ENCODE measurements around the gene PANK3.
"Not testable (repeated sequence)": the region's sequence is repeated elsewhere in the genome, so short reads cannot be mapped to it uniquely, and the experiment has no call there.

Gene PANK3

DNA sequence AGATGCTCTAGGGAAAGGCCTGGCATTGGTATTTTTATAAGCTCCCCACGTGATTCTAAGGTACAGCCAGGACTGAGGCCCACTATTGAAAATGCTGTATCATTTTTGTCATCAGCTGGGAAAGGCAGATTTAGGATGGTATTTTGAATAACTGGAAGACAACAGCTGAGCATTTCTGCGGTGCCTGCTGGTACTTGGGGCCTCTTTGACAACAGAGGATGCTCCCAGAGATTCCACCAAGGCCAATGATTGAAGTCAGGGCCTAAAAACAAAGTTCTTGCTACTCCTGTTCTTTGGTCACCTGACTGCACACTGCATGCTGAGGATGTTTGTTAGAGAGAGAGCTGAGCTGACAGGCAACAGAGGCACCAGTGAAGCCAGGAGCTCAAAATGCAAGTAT lies 42.0 kb downstream of the PANK3 start:
- no peak overlapping the region for H3K4me3 ChIP-seq (ENCODE audit: low read depth in 1 of 2, low read length in 2 of 2)
- peaks cover 0 to 7% of the 10 kb centered on the region in 2 donors for H3K27me3 ChIP-seq (ENCODE audit: control insufficient read depth in 1 of 2, insufficient read depth in 2 of 2, low read length in 2 of 2)
- no peak overlapping the region for H3K27ac ChIP-seq (ENCODE audit: low read depth, low read length)
- H3K9ac ChIP-seq (ENCODE audit: low read length): no peak overlapping the region
- H3K4me1 ChIP-seq (ENCODE audit: insufficient read depth, low read length): no peaks in the 10 kb centered on the region
- H3K36me3 ChIP-seq (ENCODE audit: insufficient read depth, low read length): no peaks in the 10 kb centered on the region
- H3K9me3 ChIP-seq (ENCODE audit: low read length): no peaks in the 10 kb centered on the region

DNA sequence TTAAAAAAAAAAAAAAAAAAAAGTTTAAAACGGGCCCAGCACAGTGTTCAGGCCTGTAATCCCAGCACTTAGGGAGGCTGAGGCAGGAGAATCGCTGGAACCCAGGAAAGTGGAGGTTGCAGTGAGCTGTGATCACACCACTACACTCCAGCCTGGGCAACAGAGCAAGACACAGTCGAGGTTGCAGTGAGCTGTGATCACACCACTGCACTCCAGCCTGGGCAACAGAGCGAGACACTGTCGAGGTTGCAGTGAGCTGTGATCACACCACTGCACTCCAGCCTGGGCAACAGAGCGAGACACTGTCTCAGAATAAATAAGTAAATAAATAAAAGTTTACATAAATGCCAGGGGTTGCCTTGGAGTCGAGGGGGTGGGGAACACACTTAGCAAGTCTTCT lies 44.8 kb downstream of the PANK3 start:
- H3K4me1 ChIP-seq (ENCODE audit: insufficient read depth, low read length); H3K27ac ChIP-seq (ENCODE audit: low read depth, low read length); H3K4me3 ChIP-seq (ENCODE audit: low read depth in 1 of 2, low read length in 2 of 2); H3K9ac ChIP-seq (ENCODE audit: low read length); H3K36me3 ChIP-seq (ENCODE audit: insufficient read depth, low read length); H3K9me3 ChIP-seq (ENCODE audit: low read length): not testable (repeated sequence)
- H3K27me3 ChIP-seq (ENCODE audit: control insufficient read depth in 1 of 2, insufficient read depth in 2 of 2, low read length in 2 of 2): peaks cover 6 to 30% of the 10 kb centered on the region in 2 donors

DNA sequence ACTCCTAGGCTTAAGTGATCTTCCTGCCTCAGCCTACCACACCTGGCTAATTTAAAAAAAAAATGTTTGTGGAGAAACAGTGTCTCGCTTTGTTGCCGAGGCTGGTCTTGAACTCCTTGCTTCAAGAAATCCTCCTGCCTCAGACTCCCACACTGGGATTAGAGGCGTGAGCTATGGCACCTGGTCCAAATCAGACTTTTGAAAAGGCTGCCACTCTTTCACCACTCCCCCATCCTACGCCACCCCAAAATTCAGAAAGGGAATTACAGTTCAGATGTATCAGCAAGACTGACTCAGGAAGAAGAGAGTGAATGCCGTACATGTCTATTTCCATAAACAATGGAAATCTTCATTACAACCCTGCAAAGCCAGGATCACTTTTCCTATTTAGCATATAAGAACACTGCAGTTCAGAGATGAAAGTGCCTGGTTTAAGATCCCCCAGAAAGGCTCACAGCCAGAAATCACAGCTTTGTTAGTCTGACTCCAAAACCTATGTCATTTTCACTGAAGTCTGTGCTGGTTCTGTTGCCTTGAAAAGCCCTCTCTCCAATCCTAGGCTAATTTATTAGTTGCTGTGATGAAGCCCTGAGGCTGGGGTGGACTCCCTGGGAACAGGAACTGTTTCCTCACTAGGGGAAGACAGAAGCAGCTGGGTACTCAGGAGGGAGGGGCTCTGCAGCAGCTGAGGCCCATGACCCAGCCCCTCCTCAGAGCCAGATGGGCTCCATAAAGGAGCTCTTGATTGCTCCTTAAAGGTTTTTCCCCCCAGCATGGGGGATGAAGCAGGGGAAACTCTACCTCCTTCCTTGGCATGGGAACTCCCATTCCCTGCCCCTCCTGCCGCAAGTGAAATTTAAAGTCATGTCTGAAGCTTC lies 46.9 kb downstream of the PANK3 start:
- H3K36me3 ChIP-seq (ENCODE audit: insufficient read depth, low read length): no peaks in the 10 kb centered on the region
- H3K4me3 ChIP-seq (ENCODE audit: low read depth in 1 of 2, low read length in 2 of 2): no peak overlapping the region
- H3K27ac ChIP-seq (ENCODE audit: low read depth, low read length): no peak overlapping the region
- H3K27me3 ChIP-seq (ENCODE audit: control insufficient read depth in 1 of 2, insufficient read depth in 2 of 2, low read length in 2 of 2): peaks cover 6 to 30% of the 10 kb centered on the region in 2 donors
- no peaks in the 10 kb centered on the region for H3K4me1 ChIP-seq (ENCODE audit: insufficient read depth, low read length)
- H3K9me3 ChIP-seq (ENCODE audit: low read length): no peaks in the 10 kb centered on the region
- H3K9ac ChIP-seq (ENCODE audit: low read length): no peak overlapping the region

DNA sequence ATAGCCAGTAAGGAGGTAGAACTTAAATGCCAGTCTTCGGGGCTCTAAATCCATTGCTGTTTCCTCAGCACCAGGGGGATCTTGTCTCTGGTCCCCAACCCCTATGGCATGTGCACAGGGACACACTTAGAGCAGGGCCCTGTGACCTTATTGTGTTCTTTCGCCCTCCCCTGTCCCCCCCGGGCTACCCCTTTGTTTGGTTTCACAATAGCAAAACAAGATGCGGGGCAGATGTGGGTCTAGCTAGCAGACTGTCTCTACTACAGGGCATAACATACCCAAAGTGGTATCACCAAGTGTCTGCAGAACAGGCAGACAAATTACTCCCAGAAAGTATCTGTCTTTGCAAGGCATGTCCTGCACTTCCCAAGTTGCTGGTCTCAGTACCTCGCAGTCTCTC lies 48.0 kb downstream of the PANK3 start:
- no peak overlapping the region for H3K4me3 ChIP-seq (ENCODE audit: low read depth in 1 of 2, low read length in 2 of 2)
- no peaks in the 10 kb centered on the region for H3K4me1 ChIP-seq (ENCODE audit: insufficient read depth, low read length)
- peaks cover 6 to 30% of the 10 kb centered on the region in 2 donors for H3K27me3 ChIP-seq (ENCODE audit: control insufficient read depth in 1 of 2, insufficient read depth in 2 of 2, low read length in 2 of 2)
- no peaks in the 10 kb centered on the region for H3K36me3 ChIP-seq (ENCODE audit: insufficient read depth, low read length)
- H3K27ac ChIP-seq (ENCODE audit: low read depth, low read length): no peak overlapping the region
- H3K9me3 ChIP-seq (ENCODE audit: low read length): no peaks in the 10 kb centered on the region
- no peak overlapping the region for H3K9ac ChIP-seq (ENCODE audit: low read length)

DNA sequence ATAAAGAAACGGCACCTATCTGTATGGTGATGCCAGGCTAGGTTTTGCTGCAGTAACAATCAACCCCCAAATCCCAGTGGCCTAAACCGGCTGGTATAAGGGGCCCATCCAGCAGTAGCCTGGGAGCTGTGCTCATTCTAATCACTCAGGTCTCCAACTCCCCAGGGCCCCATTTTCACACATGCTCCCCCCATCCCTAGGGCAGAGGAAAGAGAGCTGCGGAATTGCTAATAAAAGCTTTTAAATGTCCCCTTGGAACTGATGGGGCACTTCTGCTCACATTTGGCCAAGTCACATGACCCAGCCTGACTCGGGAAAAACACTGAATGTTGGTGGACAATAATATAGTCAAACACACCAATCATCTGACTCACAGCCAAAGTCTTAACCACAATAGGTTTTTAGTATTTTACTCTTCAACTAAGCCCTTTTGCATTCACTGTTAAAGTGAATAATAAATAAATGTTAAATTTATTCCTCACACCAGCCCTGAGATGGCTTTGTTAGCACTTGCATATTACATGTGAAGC lies 48.5 kb downstream of the PANK3 start:
- Histone ChIP-seq H3K9me3 (ENCODE audit: low read length) (no peaks in the 10 kb centered on the region), H3K4me1 (ENCODE audit: insufficient read depth, low read length) (no peaks in the 10 kb centered on the region), H3K27me3 (ENCODE audit: control insufficient read depth in 1 of 2, insufficient read depth in 2 of 2, low read length in 2 of 2) (peaks cover 6 to 30% of the 10 kb centered on the region in 2 donors), H3K27ac (ENCODE audit: low read depth, low read length) (no peak overlapping the region), H3K4me3 (ENCODE audit: low read depth in 1 of 2, low read length in 2 of 2) (no peak overlapping the region), H3K36me3 (ENCODE audit: insufficient read depth, low read length) (no peaks in the 10 kb centered on the region), H3K9ac (ENCODE audit: low read length) (no peak overlapping the region)

DNA sequence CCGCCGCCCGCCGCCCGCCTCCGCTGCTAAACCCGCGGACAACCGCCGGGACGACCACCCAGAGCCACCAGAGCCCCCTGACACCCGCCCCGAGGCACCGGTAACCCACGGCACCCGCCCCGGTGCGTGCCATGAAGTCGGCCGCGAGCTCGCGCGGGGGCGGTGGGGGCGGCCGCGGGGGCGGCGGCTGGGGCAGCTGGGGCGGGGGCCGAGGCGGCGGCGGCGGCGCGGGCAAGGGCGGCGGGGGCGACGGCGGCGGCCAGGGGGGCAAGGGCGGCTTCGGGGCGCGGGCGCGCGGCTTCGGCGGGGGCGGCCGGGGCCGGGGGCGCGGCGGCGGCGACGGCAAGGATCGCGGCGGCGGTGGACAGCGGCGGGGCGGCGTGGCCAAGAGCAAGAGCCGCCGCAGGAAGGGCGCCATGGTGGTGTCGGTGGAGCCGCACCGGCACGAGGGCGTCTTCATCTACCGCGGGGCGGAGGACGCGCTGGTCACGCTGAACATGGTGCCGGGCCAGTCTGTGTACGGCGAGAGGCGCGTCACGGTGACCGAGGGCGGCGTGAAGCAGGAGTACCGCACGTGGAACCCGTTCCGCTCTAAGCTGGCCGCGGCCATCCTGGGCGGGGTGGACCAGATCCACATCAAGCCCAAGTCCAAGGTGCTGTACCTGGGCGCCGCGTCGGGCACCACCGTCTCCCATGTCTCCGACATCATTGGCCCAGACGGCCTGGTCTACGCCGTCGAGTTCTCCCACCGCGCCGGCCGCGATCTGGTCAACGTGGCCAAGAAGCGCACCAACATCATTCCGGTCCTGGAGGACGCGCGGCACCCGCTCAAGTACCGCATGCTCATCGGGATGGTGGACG lies 49.6 kb downstream of the PANK3 start:
- Histone ChIP-seq H3K27ac (ENCODE audit: low read depth, low read length) (no peak overlapping the region), H3K4me3 (ENCODE audit: low read depth in 1 of 2, low read length in 2 of 2) (no peak overlapping the region), H3K27me3 (ENCODE audit: control insufficient read depth in 1 of 2, insufficient read depth in 2 of 2, low read length in 2 of 2) (peaks cover 6 to 30% of the 10 kb centered on the region in 2 donors), H3K9ac (ENCODE audit: low read length) (no peak overlapping the region), H3K4me1 (ENCODE audit: insufficient read depth, low read length) (no peaks in the 10 kb centered on the region), H3K9me3 (ENCODE audit: low read length) (no peaks in the 10 kb centered on the region), H3K36me3 (ENCODE audit: insufficient read depth, low read length) (no peaks in the 10 kb centered on the region)

DNA sequence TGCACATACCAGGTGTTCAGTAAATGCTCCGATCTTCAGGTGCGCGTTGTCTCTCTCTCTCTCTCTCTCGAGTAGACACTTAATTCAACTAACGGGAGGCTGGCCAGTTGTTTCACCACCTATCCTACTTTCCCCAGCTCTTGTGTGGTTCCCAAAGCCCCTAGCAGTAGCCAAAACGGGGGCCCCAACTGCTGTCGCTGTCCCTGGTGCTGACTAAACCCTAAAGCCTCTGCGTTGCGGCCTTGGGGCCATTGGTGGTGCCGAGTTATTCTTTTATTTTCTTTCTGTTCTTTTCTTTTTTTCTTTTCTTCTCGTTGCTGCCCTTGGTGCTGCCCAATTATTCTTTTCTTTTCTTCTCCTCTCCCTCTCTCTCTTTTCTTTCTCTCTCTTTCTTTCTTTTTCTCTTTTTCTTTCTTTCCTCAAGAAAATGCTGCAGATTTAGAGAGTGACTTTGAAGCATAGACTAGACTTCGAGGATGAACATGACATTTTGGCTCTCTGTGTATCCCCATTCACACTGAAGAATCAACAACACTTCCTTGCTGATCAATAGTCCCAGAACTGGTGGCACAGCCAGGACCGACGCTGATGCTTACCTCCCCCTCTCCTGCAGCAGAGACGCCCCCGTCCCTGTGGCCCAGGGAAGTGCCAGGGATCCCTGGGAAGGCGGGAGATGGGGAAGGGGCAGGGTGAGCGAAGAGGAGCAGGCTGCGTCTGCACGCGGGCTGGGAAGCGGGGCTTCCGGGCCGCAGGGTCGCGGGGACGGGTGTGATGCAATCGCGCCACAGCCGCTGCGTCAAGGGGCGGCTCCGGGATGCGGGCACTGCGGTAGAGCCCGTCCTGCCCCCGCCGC lies 50.4 kb downstream of the PANK3 start, which contains the start of gene FBLL1:
Gene FBLL1 (plus strand): TSS at position 785 of the 853 bp plus-strand sequence. CDS start 200 bp downstream, outside the sequence.
- Histone ChIP-seq H3K27me3 (ENCODE audit: control insufficient read depth in 1 of 2, insufficient read depth in 2 of 2, low read length in 2 of 2) (peaks cover 6 to 30% of the 10 kb centered on the region in 2 donors), H3K36me3 (ENCODE audit: insufficient read depth, low read length) (no peaks in the 10 kb centered on the region), H3K27ac (ENCODE audit: low read depth, low read length) (no peak within 1 kb of the TSS), H3K4me1 (ENCODE audit: insufficient read depth, low read length) (no peaks in the 10 kb centered on the region), H3K4me3 (ENCODE audit: low read depth in 1 of 2, low read length in 2 of 2) (no peak within 1 kb of the TSS), H3K9me3 (ENCODE audit: low read length) (no peaks in the 10 kb centered on the region), H3K9ac (ENCODE audit: low read length) (no peak within 1 kb of the TSS)

DNA sequence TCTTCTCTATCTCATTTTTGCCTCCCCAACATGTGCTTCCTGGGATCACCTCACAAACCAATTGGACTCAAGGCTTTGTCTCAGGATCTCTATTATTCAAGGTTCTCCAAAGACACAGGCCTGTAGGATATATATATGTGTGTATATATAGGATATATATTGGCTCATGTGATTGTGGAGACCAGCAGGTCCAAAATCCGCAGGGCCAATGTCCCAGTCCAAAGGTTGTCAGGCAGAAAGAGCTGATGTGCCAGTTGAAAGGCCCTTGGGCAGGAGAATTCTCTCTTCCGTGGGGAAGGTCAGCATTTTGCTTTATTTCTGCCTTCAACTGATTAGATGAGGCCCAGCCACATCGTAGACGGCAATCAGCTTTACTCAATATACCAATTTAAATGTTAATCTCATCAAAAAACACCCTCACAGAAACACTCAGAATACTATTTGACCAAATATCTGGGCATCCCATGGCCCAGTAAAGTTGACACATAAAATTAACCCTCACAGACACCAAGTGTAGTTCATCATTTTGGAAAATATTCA lies 51.3 kb downstream of the PANK3 start:
- peaks cover 6 to 30% of the 10 kb centered on the region in 2 donors for H3K27me3 ChIP-seq (ENCODE audit: control insufficient read depth in 1 of 2, insufficient read depth in 2 of 2, low read length in 2 of 2)
- no peaks in the 10 kb centered on the region for H3K4me1 ChIP-seq (ENCODE audit: insufficient read depth, low read length)
- H3K9me3 ChIP-seq (ENCODE audit: low read length): no peaks in the 10 kb centered on the region
- H3K4me3 ChIP-seq (ENCODE audit: low read depth in 1 of 2, low read length in 2 of 2): no peak overlapping the region
- H3K36me3 ChIP-seq (ENCODE audit: insufficient read depth, low read length): no peaks in the 10 kb centered on the region
- no peak overlapping the region for H3K9ac ChIP-seq (ENCODE audit: low read length)
- no peak overlapping the region for H3K27ac ChIP-seq (ENCODE audit: low read depth, low read length)

DNA sequence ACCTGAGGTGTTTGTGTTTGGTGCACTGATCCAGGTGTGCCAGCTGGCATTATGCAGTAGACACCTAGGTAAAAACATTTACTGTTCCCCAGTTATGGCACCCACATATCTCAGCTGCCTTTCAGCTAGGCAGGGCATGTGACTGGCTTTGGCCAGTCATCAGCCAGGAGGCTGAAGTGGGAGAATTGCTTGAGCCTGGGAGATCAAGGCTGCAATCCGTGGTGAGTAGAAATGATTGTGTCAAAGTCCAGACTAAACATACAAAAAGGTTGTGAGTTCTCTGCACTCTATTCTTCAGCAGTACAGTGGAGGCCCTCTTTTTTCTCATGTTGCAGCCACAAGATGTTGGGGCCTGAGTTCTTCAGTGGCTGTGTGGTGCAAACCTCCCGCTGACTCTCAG lies 53.3 kb downstream of the PANK3 start:
- H3K27me3 ChIP-seq (ENCODE audit: control insufficient read depth in 1 of 2, insufficient read depth in 2 of 2, low read length in 2 of 2): peaks cover 0 to 13% of the 10 kb centered on the region in 2 donors

DNA sequence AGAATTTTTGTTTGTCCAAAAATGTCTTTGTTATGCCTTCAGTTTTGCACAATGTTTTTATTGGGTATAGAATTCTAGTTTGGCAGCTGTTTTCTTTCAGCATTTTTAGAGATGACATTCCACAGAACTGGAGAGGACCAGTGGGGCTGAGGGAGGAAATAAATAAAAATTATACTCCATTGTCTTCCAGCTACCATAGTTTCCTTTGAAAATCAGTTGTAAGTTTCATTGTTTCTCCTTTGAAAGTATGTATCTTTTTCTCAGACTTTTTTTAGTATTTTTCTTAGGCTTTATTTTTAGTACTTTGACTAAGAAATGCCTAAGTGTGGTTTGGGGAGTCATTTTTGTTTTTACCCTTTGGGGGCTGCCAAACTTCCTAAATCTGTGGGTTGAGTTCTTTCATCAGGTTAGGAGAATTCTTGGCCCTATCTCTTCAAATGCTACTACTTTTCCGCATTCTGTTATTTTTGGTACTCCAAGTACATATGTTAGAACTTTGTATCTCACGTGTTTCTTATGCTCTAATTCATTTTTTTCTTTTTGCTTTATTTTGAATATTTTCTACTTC lies 65.2 kb downstream of the PANK3 start:
- Histone ChIP-seq H3K9ac (ENCODE audit: low read length) (no peak overlapping the region), H3K9me3 (ENCODE audit: low read length) (no peaks in the 10 kb centered on the region), H3K27me3 (ENCODE audit: control insufficient read depth in 1 of 2, insufficient read depth in 2 of 2, low read length in 2 of 2) (no peaks in the 10 kb centered on the region), H3K36me3 (ENCODE audit: insufficient read depth, low read length) (peaks cover 71% of the 10 kb centered on the region), H3K4me1 (ENCODE audit: insufficient read depth, low read length) (no peaks in the 10 kb centered on the region), H3K4me3 (ENCODE audit: low read depth in 1 of 2, low read length in 2 of 2) (no peak overlapping the region), H3K27ac (ENCODE audit: low read depth, low read length) (no peak overlapping the region)

More for the DNA sequence above, 53.3 kb downstream of the PANK3 start:
- Histone ChIP-seq H3K36me3 (ENCODE audit: insufficient read depth, low read length) (no peaks in the 10 kb centered on the region), H3K4me1 (ENCODE audit: insufficient read depth, low read length) (no peaks in the 10 kb centered on the region), H3K4me3 (ENCODE audit: low read depth in 1 of 2, low read length in 2 of 2) (no peak overlapping the region), H3K27ac (ENCODE audit: low read depth, low read length) (no peak overlapping the region), H3K9ac (ENCODE audit: low read length) (no peak overlapping the region), H3K9me3 (ENCODE audit: low read length) (no peaks in the 10 kb centered on the region)
